ENCODE measurements around the gene ZNF662. TPM values are rescaled to one million over a fixed set of nuclear protein-coding genes. Genes with fewer than 3 reads are reported as not detected.

ZNF662 gene
- total and polyA plus RNA-seq, 9 of the 15 experiments (the other 6 are each of a cell fraction or from before 2014, with no cell fraction given), result 0.07 to 0.55 (median 0.27) TPM

- TF ChIP-seq MYNN (IDR thresholded peaks at IDR 0.05), result no peak
- TF ChIP-seq MYNN (CRISPR knock-in tag; IDR thresholded peaks at IDR 0.05), result no peak
- TF ChIP-seq PCBP1 (IDR thresholded peaks at IDR 0.05; ENCODE audit: low read depth, low read length, poor library complexity, severe bottlenecking), result no peak
- TF ChIP-seq ZNF79 (CRISPR knock-in tag; IDR thresholded peaks at IDR 0.05; ENCODE audit: low read depth), result no peak
- no peak for TF ChIP-seq MAX (CRISPR knock-in tag; IDR thresholded peaks at IDR 0.05)
- TF ChIP-seq CTCFL (IDR thresholded peaks at IDR 0.05; ENCODE audit: borderline replicate concordance, insufficient read depth, low read depth, low read length, poor library complexity, severe bottlenecking), result no peak
- no peak for TF ChIP-seq EP300 (IDR thresholded peaks at IDR 0.05; ENCODE audit: low read length)
- no peak for TF ChIP-seq RAD51 (IDR thresholded peaks at IDR 0.05; ENCODE audit: borderline replicate concordance, low read depth)
- TF ChIP-seq ZNF324 (CRISPR knock-in tag; IDR thresholded peaks at IDR 0.05), result no peak
- TF ChIP-seq ZNF133 (CRISPR knock-in tag; IDR thresholded peaks at IDR 0.05), result no peak
- TF ChIP-seq BRF2 (IDR thresholded peaks at IDR 0.05; ENCODE audit: borderline replicate concordance, insufficient read depth, insufficient read length), result no peak
- TF ChIP-seq MAFG (tag; conservative IDR thresholded peaks at IDR 0.05), result no peak
- TF ChIP-seq CEBPB (tag; IDR thresholded peaks at IDR 0.05), result peak; percentile 42; the same call in 1 of the 2 replicates
- no peak for TF ChIP-seq ZNF444 (CRISPR knock-in tag; IDR thresholded peaks at IDR 0.05)
These were observed 9.0 kb downstream of the ZNF662 start (continued) for GRCh38 chr3:42914771-42915515.

Data from K562 (cell line).